NCI-H345 treated with DMSO at 0.1 percent for 48 hours (cell line): Measurements from ENCODE around the gene ARHGAP42.

ENCODE experiments used
- DNase-seq: peaks from one replicate; lab custom pipeline; 2025; ENCODE audit not compliant: unreplicated experiment; lab: John Stamatoyannopoulos, UW

ARHGAP42 gene

DNA sequence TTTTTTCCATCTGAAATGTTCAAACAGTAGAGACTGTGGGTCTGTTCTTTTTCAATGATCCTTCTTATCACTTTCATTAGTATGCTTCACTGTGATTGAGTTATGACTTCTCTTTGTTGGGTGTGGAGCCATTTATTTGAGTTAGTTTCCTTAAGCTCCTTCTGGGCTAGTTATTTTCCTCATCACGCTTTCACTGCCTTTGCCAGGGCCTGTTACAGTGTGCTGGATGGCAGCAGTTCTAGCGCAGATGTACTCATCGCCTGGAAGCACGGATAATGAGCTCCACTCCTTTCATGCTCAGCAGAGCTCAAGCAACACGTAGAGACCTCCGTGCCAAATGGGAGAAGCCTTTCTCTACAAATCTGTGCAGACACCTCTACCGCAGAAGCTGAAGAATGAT, 7.0 kb upstream of the ARHGAP42 start:
- DNase-seq, result no peak

DNA sequence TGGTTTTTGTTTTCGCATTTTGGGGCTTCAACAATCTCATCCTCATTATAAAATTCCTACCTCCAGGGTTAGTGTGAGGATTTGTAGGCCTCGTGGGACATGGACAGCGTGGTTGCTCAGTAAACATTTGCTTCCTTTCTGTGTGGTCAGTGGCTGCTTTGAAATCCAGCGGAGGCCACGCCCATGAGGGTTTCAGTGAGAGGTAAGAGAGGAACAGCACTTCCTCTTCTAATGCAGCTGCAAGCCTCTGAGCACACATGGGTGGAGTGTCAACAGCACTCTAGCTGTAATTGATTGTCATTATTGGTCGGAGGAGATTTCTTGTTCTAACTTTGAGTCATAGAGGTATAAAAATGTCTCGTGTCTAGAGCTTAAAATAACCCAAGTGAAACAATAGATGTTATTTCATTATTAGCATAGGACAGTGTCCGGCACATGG, 6.0 kb upstream of the ARHGAP42 start:
- DNase-seq, result peak; percentile 12

DNA sequence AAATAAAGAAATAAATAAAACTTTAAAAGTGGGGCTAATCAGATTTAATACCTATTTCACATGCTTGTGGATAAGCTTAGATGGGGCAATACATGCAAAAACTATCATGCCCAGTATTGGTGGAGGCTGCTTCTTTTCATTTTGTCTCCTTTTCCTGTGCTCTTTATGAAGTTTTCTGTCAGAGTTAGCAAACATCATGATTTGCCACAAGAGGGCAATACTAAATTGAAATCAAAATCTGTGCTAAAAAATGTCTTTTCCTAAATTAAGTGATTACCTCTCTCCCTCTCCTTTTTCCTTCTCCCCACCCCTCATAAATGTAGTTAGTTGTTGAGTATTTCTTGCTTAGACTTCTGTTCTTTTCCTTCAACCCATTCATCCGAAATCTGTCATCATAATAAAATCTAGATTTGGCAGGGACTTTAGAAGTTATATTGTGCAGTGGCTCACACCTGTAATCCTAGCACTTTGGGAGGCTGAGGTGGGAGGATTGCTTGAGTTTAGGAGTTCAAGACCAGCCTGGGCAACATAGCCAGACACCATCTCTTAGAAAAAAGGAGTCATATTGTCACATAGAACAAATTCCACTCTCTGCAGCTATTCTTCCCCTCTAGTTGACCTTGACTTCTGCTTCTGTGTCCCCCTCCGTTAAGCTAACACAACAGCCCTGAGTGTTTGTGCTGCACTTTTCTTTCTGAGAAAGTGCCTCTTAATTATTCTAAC, 4.7 kb upstream of the ARHGAP42 start:
- DNase-seq, result no peak

- no peak for DNase-seq
Measured at GRCh38 chr11:100683126-100683525, 4.0 kb upstream of the ARHGAP42 start.

- no peak for DNase-seq
Measured at GRCh38 chr11:100684101-100685065, 2.7 kb upstream of the ARHGAP42 start.

DNA sequence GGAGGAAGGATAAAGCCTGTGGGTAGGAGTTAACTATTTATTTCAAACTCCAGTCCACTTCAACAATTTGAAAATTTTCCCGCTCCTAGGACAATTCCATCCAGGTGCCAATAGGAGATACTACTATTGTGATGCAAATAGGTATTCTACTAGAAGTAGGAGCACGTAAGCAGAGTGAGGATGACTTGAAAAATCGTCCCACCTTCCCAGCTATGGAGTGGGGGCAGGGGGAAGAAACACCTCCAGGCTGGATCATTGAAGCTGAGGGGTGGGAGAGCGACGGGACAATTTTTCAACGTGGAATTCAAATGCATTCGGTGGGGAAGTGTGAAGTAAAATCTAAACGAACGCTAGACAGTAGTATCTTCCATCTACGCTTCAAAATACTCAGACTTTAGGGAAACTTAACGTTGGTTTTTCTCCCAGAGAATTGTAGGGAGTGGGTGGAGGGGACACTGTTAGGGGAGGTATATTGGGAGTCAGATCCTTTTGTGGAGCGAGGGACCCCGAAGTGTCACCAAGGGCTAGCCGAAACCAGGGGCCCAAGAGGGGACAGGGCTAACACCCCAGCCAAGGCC, 523 bp upstream of the ARHGAP42 start:
- DNase-seq, result no peak

GRCh38 chr11:100687630-100688395, 725 bp downstream of the ARHGAP42 start:
- no peak for DNase-seq

GRCh38 chr11:100689141-100689540, 2.1 kb downstream of the ARHGAP42 start:
- no peak for DNase-seq

DNA sequence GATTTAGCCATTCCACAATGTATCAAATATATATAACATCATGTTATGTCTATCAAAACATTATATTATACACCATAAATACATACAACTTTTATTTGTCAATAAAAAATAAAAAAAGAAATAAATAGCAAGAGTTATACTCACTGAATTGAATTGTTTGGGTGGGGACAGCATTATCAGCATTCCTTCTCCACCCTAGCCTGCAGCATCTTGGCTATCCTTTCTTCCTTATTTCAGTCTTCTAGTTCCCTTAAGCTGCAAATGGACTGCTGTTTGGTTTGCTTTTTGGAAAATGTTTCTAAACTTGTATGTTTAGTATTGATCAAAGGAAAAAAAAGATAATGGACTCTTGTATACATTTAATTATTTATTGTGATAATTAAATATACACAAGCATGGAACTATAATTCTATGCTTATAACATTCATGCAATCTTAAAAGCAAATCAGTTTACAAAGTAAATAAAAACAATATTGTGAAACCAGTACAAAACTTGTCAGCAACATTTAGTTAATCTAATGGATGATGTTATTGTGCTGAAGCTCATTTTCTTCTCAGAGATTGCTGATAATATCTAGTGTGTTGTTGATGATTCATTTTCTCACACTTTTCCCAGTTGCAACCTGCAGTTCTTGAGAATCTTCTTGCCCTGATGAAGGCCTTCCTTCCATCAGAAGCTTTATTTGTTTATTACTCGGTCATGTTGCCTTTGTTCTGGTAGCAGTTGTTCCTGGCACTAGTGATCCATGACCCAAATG, 5.0 kb downstream of the ARHGAP42 start:
- DNase-seq, result no peak

DNA sequence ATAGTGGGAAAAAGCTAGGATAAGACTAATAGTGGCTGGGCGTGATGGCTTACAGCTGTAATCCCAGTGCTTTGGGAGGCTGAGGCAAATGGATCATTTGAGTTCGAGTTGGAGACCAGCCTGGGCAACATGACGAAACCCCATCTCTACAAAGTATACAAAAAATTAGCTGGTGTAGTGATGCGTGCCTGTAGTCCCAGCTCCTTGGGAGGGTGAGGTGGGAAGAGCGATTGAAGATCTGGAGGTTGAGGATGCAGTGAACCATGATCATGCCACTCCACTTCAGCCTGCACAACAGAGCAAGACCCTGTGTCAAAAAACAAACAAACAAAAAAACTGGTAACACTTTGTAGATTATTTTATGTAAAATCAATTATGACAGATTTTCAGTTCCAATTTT, 8.8 kb downstream of the ARHGAP42 start:
- no peak for DNase-seq

DNA sequence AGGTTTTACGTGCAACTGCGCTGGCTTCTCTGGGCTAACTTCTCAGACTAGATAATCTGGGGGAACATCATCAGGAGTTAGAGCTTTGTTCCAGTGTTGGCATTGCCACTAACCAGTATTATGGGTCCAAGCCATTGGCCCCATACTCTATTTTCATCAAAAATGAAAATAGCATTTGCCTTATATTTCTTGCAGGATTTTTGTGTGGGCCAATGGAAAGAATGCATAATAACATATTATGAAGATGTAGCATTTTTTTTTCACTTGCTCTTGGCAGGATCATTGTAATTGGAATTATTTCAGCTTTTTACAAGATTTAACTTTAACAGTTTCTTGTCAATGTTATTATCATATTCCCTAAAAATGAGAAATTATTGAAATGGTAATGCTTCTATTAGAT, 16.1 kb downstream of the ARHGAP42 start:
- no peak for DNase-seq

GRCh38 chr11:100703801-100704575, 16.9 kb downstream of the ARHGAP42 start:
- DNase-seq, result no peak

DNA sequence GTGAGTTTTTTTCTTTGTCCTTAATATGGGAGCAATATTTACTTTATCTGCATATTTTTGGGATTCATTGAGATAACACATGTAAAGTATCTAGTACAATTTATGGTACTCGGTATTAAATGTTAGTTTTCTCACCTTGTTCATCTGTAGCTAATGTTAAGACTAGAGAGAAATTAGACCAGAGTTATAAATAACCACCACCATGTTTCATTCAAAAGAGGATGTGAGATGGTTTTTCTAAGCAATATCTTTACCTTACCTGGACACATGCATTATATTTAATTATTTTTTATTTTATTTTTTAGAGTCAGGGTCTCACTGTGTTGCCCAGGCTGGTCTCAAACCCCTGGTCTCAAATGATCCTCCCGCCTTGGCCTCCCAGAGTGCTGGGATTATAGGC, 18.4 kb downstream of the ARHGAP42 start:
- DNase-seq, result no peak

DNA sequence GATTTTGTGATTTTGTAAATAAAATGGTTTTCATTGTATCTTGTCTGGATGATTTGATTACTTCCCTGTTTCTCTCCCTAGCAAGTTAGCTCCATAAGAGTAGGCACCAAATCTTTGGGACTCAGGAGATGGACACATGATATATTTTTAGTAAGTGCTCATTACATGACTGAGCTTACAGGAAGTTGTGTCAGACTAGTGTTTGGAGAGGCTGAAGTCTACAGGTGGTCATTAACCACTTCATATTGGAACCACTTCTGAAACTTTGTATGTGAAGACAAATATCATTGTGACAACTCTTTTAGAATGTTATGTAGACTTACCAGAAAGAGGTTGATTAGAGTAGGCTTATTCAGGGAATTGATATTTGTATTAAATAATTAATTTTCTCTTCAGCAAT, 19.1 kb downstream of the ARHGAP42 start:
- no peak for DNase-seq

DNA sequence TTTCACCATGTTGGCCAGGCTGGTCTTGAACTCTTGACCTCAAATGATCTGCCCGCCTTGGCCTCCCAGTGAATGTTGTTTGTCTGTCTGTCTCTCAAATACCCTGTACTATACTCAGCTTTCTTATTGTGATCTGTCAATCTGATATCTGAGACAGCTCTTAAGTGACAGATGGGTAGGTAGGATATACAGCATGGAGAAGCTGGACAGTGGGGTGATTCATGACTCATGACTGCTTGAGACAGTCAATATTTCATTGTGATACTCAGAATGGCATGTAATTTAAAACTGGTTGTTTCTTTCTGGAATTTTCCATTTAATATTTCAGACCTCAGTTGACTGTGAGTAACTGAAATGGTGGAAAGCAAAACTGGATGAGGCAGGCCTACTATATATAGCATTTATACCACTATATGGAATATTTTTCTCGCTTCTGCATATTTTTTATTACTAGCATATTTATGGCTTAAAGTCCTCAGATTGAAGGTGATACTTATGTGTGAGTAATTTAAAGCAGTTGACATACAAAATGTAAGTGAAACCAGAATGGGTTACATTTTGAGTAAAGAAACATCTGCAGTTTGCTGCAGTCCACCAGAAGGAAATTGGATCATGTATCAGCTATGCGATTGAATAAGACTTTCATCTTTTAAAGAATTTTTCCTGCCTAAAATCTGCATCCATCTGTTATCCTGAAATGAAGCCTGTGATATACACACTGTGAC, 22.3 kb downstream of the ARHGAP42 start:
- DNase-seq, result no peak

GRCh38 chr11:100711984-100712383, 24.9 kb downstream of the ARHGAP42 start:
- DNase-seq, result no peak

GRCh38 chr11:100712583-100712982, 25.5 kb downstream of the ARHGAP42 start:
- DNase-seq, result no peak

DNA sequence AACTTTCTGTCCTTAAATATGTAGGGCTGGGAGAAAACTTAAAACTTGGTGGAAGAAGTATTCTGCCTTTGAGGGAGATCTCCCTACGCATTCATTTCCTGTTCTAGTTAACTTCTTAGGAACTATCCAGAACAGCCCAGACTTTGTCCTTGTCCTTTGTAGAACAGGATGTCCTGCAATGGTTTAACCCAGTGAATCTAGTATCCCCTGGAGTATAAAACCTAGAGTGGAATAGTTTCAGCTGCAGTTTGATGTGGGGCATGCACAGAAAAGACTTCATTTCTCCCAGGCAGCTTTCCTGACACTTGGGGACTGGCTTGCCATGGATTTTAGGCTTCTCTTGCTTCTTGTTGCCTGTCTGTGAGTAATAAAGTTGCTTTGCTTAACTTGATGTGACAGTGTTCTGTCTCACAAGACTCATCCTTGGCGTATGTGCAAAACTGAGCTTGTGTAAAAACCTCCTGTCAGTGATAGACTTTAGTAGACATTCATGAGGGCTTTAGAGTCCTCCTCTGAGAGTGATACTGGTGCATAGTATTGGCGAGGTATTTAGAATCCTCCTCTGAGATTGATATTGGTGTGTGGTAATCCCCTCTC, 28.2 kb downstream of the ARHGAP42 start:
- no peak for DNase-seq
